GM12878 (cell line): Measurements from ENCODE around the gene ZBTB24. TPM values are rescaled to one million over a fixed set of nuclear protein-coding genes. Genes with fewer than 3 reads are reported as not detected.

Source experiments
- CHD2 ChIP-seq: IDR thresholded peaks from 2 replicates; pipeline ENCODE4 v1.6.1; 2011; ENCODE audit warnings: low read depth, low read length, improper control_type of control experiment, borderline replicate concordance
- EGR1 ChIP-seq, 2 experiments: IDR thresholded peaks; 1 replicate in 1 of 2; 2 replicates in 1 of 2; pipeline ENCODE4 v1.6.1; 2011 to 2012; ENCODE audit warnings: low read depth in 2 of 2, low read length in 2 of 2, borderline replicate concordance in 1 of 2, mild to moderate bottlenecking in 1 of 2, moderate library complexity in 1 of 2
- ESRRA ChIP-seq: IDR thresholded peaks from 2 replicates; pipeline ENCODE4 v1.6.1; 2012; ENCODE audit warnings: mild to moderate bottlenecking, low read length, improper control_type of control experiment
- FOXM1 ChIP-seq: IDR thresholded peaks from 2 replicates; pipeline ENCODE4 v1.6.1; 2012; ENCODE audit warnings: low read depth, mild to moderate bottlenecking, inconsistent platforms, low read length, moderate library complexity
- HCFC1 ChIP-seq: fragments of 150-350 bp; IDR thresholded peaks from 2 replicates; pipeline ENCODE4 v1.6.1; 2014; ENCODE audit warnings: low read length
- HDAC2 ChIP-seq: fragments of 200-600 bp; sonication (generic); IDR thresholded peaks from 2 replicates; pipeline ENCODE4 v1.6.1; 2017
- IRF4 ChIP-seq: IDR thresholded peaks from 2 replicates; pipeline ENCODE4 v1.6.1; 2011; ENCODE audit warnings: low read depth, low read length
- LARP7 ChIP-seq: fragments of 450-650 bp; IDR thresholded peaks from 2 replicates; pipeline ENCODE4 v1.6.1; 2017; ENCODE audit warnings: mild to moderate bottlenecking
- MEF2B ChIP-seq: fragments of 450-650 bp; IDR thresholded peaks from 2 replicates; pipeline ENCODE4 v1.6.1; 2018; ENCODE audit warnings: mild to moderate bottlenecking, moderate library complexity; ENCODE audit not compliant: partially characterized antibody, poor library complexity, severe bottlenecking
- NFYB ChIP-seq: IDR thresholded peaks from 2 replicates; pipeline ENCODE4 v1.6.1; 2011; ENCODE audit warnings: low read depth, mild to moderate bottlenecking, low read length, improper control_type of control experiment, moderate library complexity; ENCODE audit not compliant: insufficient read depth
- NR2F1 ChIP-seq: fragments of 450-650 bp; conservative IDR thresholded peaks from 2 replicates; pipeline ENCODE4 v1.6.1; 2017; ENCODE audit warnings: mild to moderate bottlenecking
- POLR2A ChIP-seq: IDR thresholded peaks from 2 replicates; pipeline ENCODE4 v1.6.1; 2011; ENCODE audit warnings: low read depth, mild to moderate bottlenecking, low read length
- RBBP5 ChIP-seq: fragments of 200-600 bp; sonication (generic); conservative IDR thresholded peaks from 2 replicates; pipeline ENCODE4 v1.6.1; 2016
- SMARCA5 ChIP-seq: fragments of 450-650 bp; IDR thresholded peaks from 2 replicates; pipeline ENCODE4 v1.6.1; 2017; ENCODE audit warnings: mild to moderate bottlenecking
- STAT1 ChIP-seq: fragments of 450-650 bp; conservative IDR thresholded peaks from 2 replicates; pipeline ENCODE4 v1.6.1; 2014; ENCODE audit warnings: antibody characterized with exemption, mild to moderate bottlenecking
- SUZ12 ChIP-seq: fragments of 200-600 bp; sonication (generic); IDR thresholded peaks from one replicate; pipeline ENCODE4 v1.6.1; 2018; ENCODE audit warnings: antibody characterized with exemption, mild to moderate bottlenecking; ENCODE audit not compliant: unreplicated experiment
- ZBED1 ChIP-seq: IDR thresholded peaks from 2 replicates; pipeline ENCODE4 v1.6.1; 2016; ENCODE audit warnings: borderline replicate concordance
- ZNF217 ChIP-seq: fragments of 450-650 bp; IDR thresholded peaks from 2 replicates; pipeline ENCODE4 v1.6.1; 2017; ENCODE audit warnings: antibody characterized with exemption, mild to moderate bottlenecking
- ZNF687 ChIP-seq: fragments of 450-650 bp; IDR thresholded peaks from 2 replicates; pipeline ENCODE4 v1.6.1; 2017; ENCODE audit warnings: mild to moderate bottlenecking, moderate library complexity
- ZSCAN29 ChIP-seq: fragments of 450-650 bp; IDR thresholded peaks from 2 replicates; pipeline ENCODE4 v1.6.1; 2017; ENCODE audit warnings: mild to moderate bottlenecking, moderate library complexity
- polyA plus RNA-seq, 11 experiments: library from polyadenylated mRNA; depleted of rRNA in 4 of 11; unstranded in 6 of 11; stranded (reverse) in 5 of 11; fragments of >200 nt; fragmentation: Nextera tagmentation in 4 of 11; fragmentation: Illumina TruSeq in 1 of 11; extraction: Ambion mirVana in 4 of 11; extraction: Trizol in 1 of 11; gene quantifications; 1 replicate in 1 of 11; 2 replicates in 10 of 11; pipeline versions ENCODE4 v1.2.1 to v1.2.3, GENCODE V29; 2011 to 2016; ENCODE audit warnings: inconsistent platforms in 2 of 11, missing spikeins in 2 of 11, low read depth in 1 of 11
- total RNA-seq, 4 experiments: library from RNA; depleted of rRNA in 3 of 4; stranded (reverse); fragments of >200 nt in 3 of 4; fragmentation: Illumina TruSeq in 1 of 4; extraction: Trizol in 1 of 4; gene quantifications; 2 replicates each; pipeline versions ENCODE4 v1.2.1 to v1.2.3, GENCODE V29; 2013 to 2021
- TF ChIP-seq, protein P1 (sequence below): fragments of 450-650 bp; IDR thresholded peaks from 2 replicates; pipeline ENCODE4 v1.6.1; 2017; ENCODE audit warnings: borderline replicate concordance
- TF ChIP-seq, protein P2 (sequence below): fragments of 450-650 bp; conservative IDR thresholded peaks from 2 replicates; pipeline ENCODE4 v1.6.1; 2017; ENCODE audit warnings: mild to moderate bottlenecking, moderate library complexity

The ZBTB24 gene
- total and polyA plus RNA-seq, 10 of the 15 experiments (the other 5 are each of a cell fraction or from before 2014, with no cell fraction given): 2.9 to 17.7 (median 8.5) TPM

GRCh38 chr6:109440331-109441068 is 42.5 kb downstream of the ZBTB24 start, which contains the start of the genes PPIL6 and SMPD2 (continued):
- TF ChIP-seq NFYB: no peak
- TF ChIP-seq ZNF217: peak; percentile 52; the same call in 1 of the 2 replicates
- TF ChIP-seq NR2F1: peak; percentile 97
- TF ChIP-seq POLR2A: peak; percentile 47; the same call in 1 of the 2 replicates
- no peak for TF ChIP-seq FOXM1
- no peak for TF ChIP-seq CHD2
- no peak for TF ChIP-seq SUZ12
- no peak for TF ChIP-seq HDAC2
- TF ChIP-seq, protein P1, sequence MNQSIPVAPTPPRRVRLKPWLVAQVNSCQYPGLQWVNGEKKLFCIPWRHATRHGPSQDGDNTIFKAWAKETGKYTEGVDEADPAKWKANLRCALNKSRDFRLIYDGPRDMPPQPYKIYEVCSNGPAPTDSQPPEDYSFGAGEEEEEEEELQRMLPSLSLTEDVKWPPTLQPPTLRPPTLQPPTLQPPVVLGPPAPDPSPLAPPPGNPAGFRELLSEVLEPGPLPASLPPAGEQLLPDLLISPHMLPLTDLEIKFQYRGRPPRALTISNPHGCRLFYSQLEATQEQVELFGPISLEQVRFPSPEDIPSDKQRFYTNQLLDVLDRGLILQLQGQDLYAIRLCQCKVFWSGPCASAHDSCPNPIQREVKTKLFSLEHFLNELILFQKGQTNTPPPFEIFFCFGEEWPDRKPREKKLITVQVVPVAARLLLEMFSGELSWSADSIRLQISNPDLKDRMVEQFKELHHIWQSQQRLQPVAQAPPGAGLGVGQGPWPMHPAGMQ: no peak
- no peak for TF ChIP-seq ZBED1
- TF ChIP-seq RBBP5: no peak
- 0 out of 2 replicates have a peak, but pooled peaks have one; percentile 26 for TF ChIP-seq IRF4
- peak; percentile 54; the same call in 1 of the 2 replicates for TF ChIP-seq SMARCA5
- TF ChIP-seq, protein P2, sequence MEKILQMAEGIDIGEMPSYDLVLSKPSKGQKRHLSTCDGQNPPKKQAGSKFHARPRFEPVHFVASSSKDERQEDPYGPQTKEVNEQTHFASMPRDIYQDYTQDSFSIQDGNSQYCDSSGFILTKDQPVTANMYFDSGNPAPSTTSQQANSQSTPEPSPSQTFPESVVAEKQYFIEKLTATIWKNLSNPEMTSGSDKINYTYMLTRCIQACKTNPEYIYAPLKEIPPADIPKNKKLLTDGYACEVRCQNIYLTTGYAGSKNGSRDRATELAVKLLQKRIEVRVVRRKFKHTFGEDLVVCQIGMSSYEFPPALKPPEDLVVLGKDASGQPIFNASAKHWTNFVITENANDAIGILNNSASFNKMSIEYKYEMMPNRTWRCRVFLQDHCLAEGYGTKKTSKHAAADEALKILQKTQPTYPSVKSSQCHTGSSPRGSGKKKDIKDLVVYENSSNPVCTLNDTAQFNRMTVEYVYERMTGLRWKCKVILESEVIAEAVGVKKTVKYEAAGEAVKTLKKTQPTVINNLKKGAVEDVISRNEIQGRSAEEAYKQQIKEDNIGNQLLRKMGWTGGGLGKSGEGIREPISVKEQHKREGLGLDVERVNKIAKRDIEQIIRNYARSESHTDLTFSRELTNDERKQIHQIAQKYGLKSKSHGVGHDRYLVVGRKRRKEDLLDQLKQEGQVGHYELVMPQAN: peak; percentile 95
- no peak for TF ChIP-seq STAT1
- TF ChIP-seq ESRRA: 0 out of 2 replicates have a peak, but pooled peaks have one; percentile 30
- peak; percentile 90 for TF ChIP-seq ZNF687
- peak in 1 of 2 experiments; percentile 93; a peak in 2 of 3 replicates for TF ChIP-seq EGR1 (IDR thresholded peaks at IDR 0.05; ENCODE audit: borderline replicate concordance in 1 of 2, low read depth in 2 of 2, low read length in 2 of 2)
- peak; percentile 86; the same call in 1 of the 2 replicates for TF ChIP-seq LARP7
- TF ChIP-seq MEF2B: no peak
- TF ChIP-seq ZSCAN29: 0 out of 2 replicates have a peak, but pooled peaks have one; percentile 42
- TF ChIP-seq HCFC1: 0 out of 2 replicates have a peak, but pooled peaks have one; percentile 34
